SU-DHL-6 (cell line): ENCODE results near the gene ETV6.

Experiments
- H2AFZ ChIP-seq: fragments of 200-600 bp; sonication (generic); 2 replicates; pipeline ENCODE4 v1.6.1; 2014; ENCODE audit warnings: low read depth, mild to moderate bottlenecking, moderate library complexity, mixed read lengths, antibody characterized with exemption, low read length; ENCODE audit not compliant: severe bottlenecking
- H3F3A ChIP-seq: fragments of 200-600 bp; shearing (Covaris generic); 2 replicates; pipeline ENCODE4 v1.6.0; 2016; ENCODE audit warnings: antibody characterized with exemption, mild to moderate bottlenecking; ENCODE audit not compliant: insufficient read depth
- H3K27ac ChIP-seq: fragments of 200-600 bp; sonication (generic); 2 replicates; pipeline ENCODE4 v1.5.1; 2016; ENCODE audit warnings: low read depth, mild to moderate bottlenecking, low read length, moderate library complexity, mixed read lengths
- H3K27me3 ChIP-seq: fragments of 200-600 bp; sonication (generic), shearing (Covaris generic); 2 replicates; pipeline ENCODE4 v1.6.0; 2014; ENCODE audit warnings: mild to moderate bottlenecking, low read length
- H3K36me3 ChIP-seq: fragments of 200-600 bp; sonication (generic); 2 replicates; pipeline ENCODE4 v1.6.1; 2014; ENCODE audit warnings: mild to moderate bottlenecking, low read length, mixed read lengths
- H3K4me2 ChIP-seq: fragments of 300-600, 200-600 bp; shearing (Covaris generic), sonication (generic); 2 replicates; pipeline ENCODE4 v1.6.0; 2014; ENCODE audit warnings: low read length, low read depth, mild to moderate bottlenecking; ENCODE audit not compliant: poor library complexity, severe bottlenecking
- H3K4me3 ChIP-seq: fragments of 200-600 bp; sonication (generic); 2 replicates; pipeline ENCODE4 v1.5.1; 2014; ENCODE audit warnings: antibody characterized with exemption, low read length, mild to moderate bottlenecking, mixed read lengths; ENCODE audit not compliant: insufficient read depth, poor library complexity, severe bottlenecking
- H3K79me2 ChIP-seq: fragments of 200-600 bp; sonication (generic); 2 replicates; pipeline ENCODE4 v1.6.1; 2014; ENCODE audit warnings: mild to moderate bottlenecking, low read length, moderate library complexity; ENCODE audit not compliant: insufficient read depth
- H3K9ac ChIP-seq: fragments of 200-600 bp; sonication (generic); 2 replicates; pipeline ENCODE4 v1.7.0; 2014; ENCODE audit warnings: mild to moderate bottlenecking, low read length
- H3K9me2 ChIP-seq: fragments of 200-600 bp; sonication (generic); replicated peaks from 2 replicates; pipeline ENCODE4 v1.6.1; 2014; ENCODE audit warnings: low read length; ENCODE audit not compliant: insufficient read depth
- H3K9me3 ChIP-seq: fragments of 200-600 bp; sonication (generic); 2 replicates; pipeline ENCODE4 v1.6.1; 2014; ENCODE audit warnings: low read length, mixed read lengths; ENCODE audit not compliant: insufficient read depth
- H4K20me1 ChIP-seq: fragments of 200-600 bp; sonication (generic); 2 replicates; pipeline ENCODE4 v1.6.1; 2014; ENCODE audit warnings: low read depth, mild to moderate bottlenecking, antibody characterized with exemption, low read length, moderate library complexity, mixed read lengths
- CTCF ChIP-seq: fragments of 200-600 bp; sonication (generic); IDR thresholded peaks from one replicate; pipeline ENCODE4 v1.5.1; 2017; ENCODE audit warnings: antibody characterized with exemption, mild to moderate bottlenecking, low read length, moderate library complexity; ENCODE audit not compliant: insufficient read depth, poor library complexity, severe bottlenecking
- EZH2phosphoT487 ChIP-seq: fragments of 200-600 bp; sonication (generic), shearing (Covaris generic); conservative IDR thresholded peaks from 2 replicates; pipeline ENCODE4 v1.6.1; 2018; ENCODE audit warnings: mild to moderate bottlenecking, antibody characterized with exemption, low read length, moderate library complexity, mixed read lengths

Gene ETV6

GRCh38 chr12:11718768-11719253 is 69.3 kb downstream of the ETV6 start:
- H3K79me2 ChIP-seq = no peaks in the 10 kb centered on the region
- H3K9ac ChIP-seq = no peak overlapping the region
- H3K27ac ChIP-seq = no peak overlapping the region
- no peak overlapping the region for H3K4me3 ChIP-seq
- H3K9me3 ChIP-seq = no peaks in the 10 kb centered on the region
- H3K36me3 ChIP-seq = no peaks in the 10 kb centered on the region
- H3K4me2 ChIP-seq = no peak overlapping the region
- H2AFZ ChIP-seq = no peak overlapping the region
- H3K9me2 ChIP-seq = no peaks in the 10 kb centered on the region
- no peaks in the 10 kb centered on the region for H3K27me3 ChIP-seq
- no peaks in the 10 kb centered on the region for H4K20me1 ChIP-seq
- no peak for TF ChIP-seq EZH2phosphoT487
- no peak for TF ChIP-seq CTCF
- no peaks in the 10 kb centered on the region for H3F3A ChIP-seq

GRCh38 chr12:11719678-11720099 is 70.2 kb downstream of the ETV6 start:
- Histone ChIP-seq H3K4me3 (no peak overlapping the region), H3K4me2 (no peak overlapping the region), H3K27ac (no peak overlapping the region), H3K79me2 (no peaks in the 10 kb centered on the region), H4K20me1 (no peaks in the 10 kb centered on the region), H3K9me2 (no peaks in the 10 kb centered on the region), H3K9ac (no peak overlapping the region), H2AFZ (no peak overlapping the region), H3K9me3 (no peaks in the 10 kb centered on the region), H3F3A (no peaks in the 10 kb centered on the region), H3K36me3 (no peaks in the 10 kb centered on the region), H3K27me3 (no peaks in the 10 kb centered on the region)
- TF ChIP-seq CTCF (no peak), EZH2phosphoT487 (no peak)

- Histone ChIP-seq H3K27me3 (no peaks in the 10 kb centered on the region), H4K20me1 (no peaks in the 10 kb centered on the region), H3K9me3 (no peaks in the 10 kb centered on the region), H3K4me2 (no peak overlapping the region), H2AFZ (no peak overlapping the region), H3F3A (no peaks in the 10 kb centered on the region), H3K27ac (no peak overlapping the region), H3K36me3 (no peaks in the 10 kb centered on the region), H3K9ac (no peak overlapping the region), H3K79me2 (no peaks in the 10 kb centered on the region), H3K4me3 (no peak overlapping the region), H3K9me2 (no peaks in the 10 kb centered on the region)
- no peak for TF ChIP-seq EZH2phosphoT487
- TF ChIP-seq CTCF = no peak
These were observed 72.6 kb downstream of the ETV6 start for GRCh38 chr12:11722071-11722470.
